Neural crest cell (in vitro differentiated cells): ENCODE measurements around the gene RASL10A. TPM values are rescaled to one million over a fixed set of nuclear protein-coding genes. Genes with fewer than 3 reads are reported as not detected.
A peak's percentile ranks its signal among the peaks of the same experiment; 100 is the strongest.

ENCODE experiments used
- DNase-seq: peaks from one replicate; pipeline ENCODE4 v3.0.0; 2021; ENCODE audit warnings: low read depth, mixed read lengths, low spot score
- H3K27ac Mint-ChIP-seq: one replicate; pipeline ENCODE4 v1.8.0; 2021; ENCODE audit warnings: mild to moderate bottlenecking, mixed read lengths; ENCODE audit not compliant: unreplicated experiment
- H3K27me3 Mint-ChIP-seq: 2 replicates; pipeline ENCODE4 v1.8.0; 2021; ENCODE audit warnings: low read depth, mild to moderate bottlenecking, mixed read lengths
- H3K36me3 Mint-ChIP-seq: 2 replicates; pipeline ENCODE4 v1.8.0; 2021; ENCODE audit warnings: low read depth, mild to moderate bottlenecking, mixed read lengths
- H3K4me1 Mint-ChIP-seq: 2 replicates; pipeline ENCODE4 v1.8.0; 2021; ENCODE audit warnings: mixed read lengths
- H3K4me3 Mint-ChIP-seq: one replicate; pipeline ENCODE4 v1.8.0; 2021; ENCODE audit warnings: mild to moderate bottlenecking, mixed read lengths
- H3K9me3 Mint-ChIP-seq: 2 replicates; pipeline ENCODE4 v1.8.0; 2021; ENCODE audit warnings: mixed read lengths
- CTCF ChIP-seq: fragments of 200-600 bp; sonication (generic); conservative IDR thresholded peaks from 2 replicates; pipeline ENCODE4 v1.5.0; 2021; ENCODE audit warnings: antibody characterized with exemption, mild to moderate bottlenecking
- microRNA-seq: library from miRNA; unstranded; fragments of <30 nt; microRNA quantifications from one replicate; pipeline ENCODE4, GENCODE V29; 2020
- total RNA-seq: library from RNA; stranded (reverse); gene quantifications from 2 replicates; pipeline ENCODE4 v1.2.1, GENCODE V29; 2021

The RASL10A gene
- total RNA-seq, 1 donor from 2014 or later: 0.63 TPM

DNA sequence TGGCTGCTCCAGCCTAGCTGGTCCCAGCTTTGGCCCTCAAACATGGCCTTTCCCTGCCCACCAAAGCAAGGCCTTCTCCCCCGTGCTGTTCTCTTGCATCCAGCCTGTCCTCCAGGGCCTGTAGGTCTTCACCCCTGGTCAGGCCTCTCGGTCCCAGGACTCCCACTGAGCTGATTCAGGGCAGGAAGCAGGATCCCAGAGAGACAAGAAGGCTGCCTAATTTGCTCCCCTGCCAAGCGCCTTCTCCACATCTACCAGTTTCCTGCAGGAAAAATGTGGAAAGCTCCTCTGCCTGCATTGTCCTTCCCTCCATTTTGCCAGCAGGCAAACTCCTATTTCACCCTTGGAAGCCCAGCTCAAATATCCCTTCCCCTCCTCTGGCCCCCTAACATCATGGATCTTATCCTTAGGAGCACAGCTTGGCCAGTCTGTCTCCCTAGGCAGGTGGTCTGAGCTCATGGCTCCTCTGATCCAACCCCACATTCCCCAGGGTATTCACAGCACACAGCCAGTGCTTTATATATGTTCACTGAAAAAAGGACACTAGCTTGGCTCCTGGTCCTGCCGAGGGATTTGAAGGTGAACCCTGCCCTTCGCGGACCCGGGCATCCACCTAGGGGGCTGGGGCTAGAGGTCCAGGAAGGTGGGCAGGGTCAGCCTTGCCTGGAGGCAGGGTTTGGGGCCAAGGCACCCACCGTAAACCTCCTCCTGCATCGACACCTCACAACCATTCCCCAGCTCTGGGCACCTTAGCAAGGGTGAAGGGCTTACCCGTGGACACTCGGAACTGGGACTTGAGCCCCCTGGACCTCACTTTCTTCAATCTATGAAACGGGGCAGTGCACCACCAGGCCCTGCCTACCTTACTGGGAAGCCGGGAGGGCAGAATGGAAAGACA lies 48.7 kb downstream of the RASL10A start:
- Mint-ChIP-seq H3K36me3 (peaks cover 22% of the 10 kb centered on the region), H3K27ac (peak overlapping the region; percentile 96), H3K4me1 (peaks cover 47% of the 10 kb centered on the region), H3K27me3 (peaks cover 2% of the 10 kb centered on the region), H3K9me3 (no peaks in the 10 kb centered on the region), H3K4me3 (peak overlapping the region; percentile 97)
- DNase-seq: no peak
- no peak for TF ChIP-seq CTCF

- H3K4me1 Mint-ChIP-seq: peaks cover 40% of the 10 kb centered on the region
- no peak for TF ChIP-seq CTCF
- peak overlapping the region; percentile 96 for H3K27ac Mint-ChIP-seq
- no peaks in the 10 kb centered on the region for H3K9me3 Mint-ChIP-seq
- H3K4me3 Mint-ChIP-seq: peak overlapping the region; percentile 97
- peaks cover 2% of the 10 kb centered on the region for H3K27me3 Mint-ChIP-seq
- H3K36me3 Mint-ChIP-seq: peaks cover 19% of the 10 kb centered on the region
- DNase-seq: no peak
Measured at GRCh38 chr22:29265929-29266328, 49.6 kb downstream of the RASL10A start.

GRCh38 chr22:29265305-29265704 lies 50.2 kb downstream of the RASL10A start:
- Mint-ChIP-seq H3K9me3 (no peaks in the 10 kb centered on the region), H3K27me3 (peaks cover 2% of the 10 kb centered on the region), H3K4me1 (peaks cover 34% of the 10 kb centered on the region), H3K36me3 (peaks cover 15% of the 10 kb centered on the region), H3K4me3 (no peak overlapping the region), H3K27ac (no peak overlapping the region)
- no peak for TF ChIP-seq CTCF
- DNase-seq: no peak

- TF ChIP-seq CTCF: no peak
- no peak for DNase-seq
- no peak overlapping the region for H3K27ac Mint-ChIP-seq
- H3K36me3 Mint-ChIP-seq: peaks cover 5% of the 10 kb centered on the region
- H3K4me3 Mint-ChIP-seq: no peak overlapping the region
- H3K9me3 Mint-ChIP-seq: no peaks in the 10 kb centered on the region
- H3K4me1 Mint-ChIP-seq: peaks cover 20% of the 10 kb centered on the region
- peaks cover 2% of the 10 kb centered on the region for H3K27me3 Mint-ChIP-seq
Measured at GRCh38 chr22:29263791-29264276, 51.7 kb downstream of the RASL10A start.

Small RNA genes within 50 kb of the gene (microRNA-seq; reads per million reads assigned to microRNA genes)
- gene MIR3653: 27.2 reads per million, percentile 40 among the genes with 10 or more reads in this experiment

Other genes starting within 250 kb of the RASL10A start
- 3.9 and 4.9 TPM in 2 replicates for gene KREMEN1, start 242.7 kb downstream of the RASL10A start, total RNA-seq
- gene EMID1, start 109.8 kb downstream of the RASL10A start, total RNA-seq: 9.0 and 10.4 TPM in 2 replicates
- gene RHBDD3, start 47.7 kb downstream of the RASL10A start, total RNA-seq: 64.9 and 65.6 TPM in 2 replicates
- 483 and 497 TPM in 2 replicates for gene EWSR1, start 47.4 kb downstream of the RASL10A start, total RNA-seq
- gene GAS2L1, start 9.0 kb downstream of the RASL10A start, total RNA-seq: 7.8 and 8.9 TPM in 2 replicates
- gene AP1B1, start 72.9 kb upstream of the RASL10A start, total RNA-seq: 56.7 and 58.4 TPM in 2 replicates
- not detected in 2 replicates for gene RFPL1, start 122.9 kb upstream of the RASL10A start, total RNA-seq
- 2.9 and 3.9 TPM in 2 replicates for gene NEFH, start 164.5 kb upstream of the RASL10A start, total RNA-seq
- gene THOC5, start 238.1 kb upstream of the RASL10A start, total RNA-seq: 73.2 and 77.1 TPM in 2 replicates